ENCODE data around the gene CADPS2.

DNA sequence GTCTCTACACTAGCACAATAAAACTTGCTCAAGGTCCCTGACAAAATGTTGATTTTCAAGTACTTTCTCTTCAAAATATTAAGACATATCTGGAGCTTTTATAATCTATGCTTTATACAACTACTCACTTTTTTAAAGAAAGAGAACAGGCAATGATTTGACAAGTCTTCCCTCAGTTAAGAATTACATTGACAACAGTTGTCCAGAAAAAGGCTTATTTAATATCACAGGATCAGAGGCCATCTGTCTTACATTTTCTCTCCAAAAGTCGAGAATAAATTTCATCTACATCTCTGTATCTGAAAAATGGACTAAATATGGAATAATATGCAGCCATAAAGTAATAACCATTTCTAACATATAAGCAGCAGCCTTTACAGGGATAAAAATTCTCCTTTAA, 175.3 kb downstream of the CADPS2 start:
- TF ChIP-seq, protein P1, sequence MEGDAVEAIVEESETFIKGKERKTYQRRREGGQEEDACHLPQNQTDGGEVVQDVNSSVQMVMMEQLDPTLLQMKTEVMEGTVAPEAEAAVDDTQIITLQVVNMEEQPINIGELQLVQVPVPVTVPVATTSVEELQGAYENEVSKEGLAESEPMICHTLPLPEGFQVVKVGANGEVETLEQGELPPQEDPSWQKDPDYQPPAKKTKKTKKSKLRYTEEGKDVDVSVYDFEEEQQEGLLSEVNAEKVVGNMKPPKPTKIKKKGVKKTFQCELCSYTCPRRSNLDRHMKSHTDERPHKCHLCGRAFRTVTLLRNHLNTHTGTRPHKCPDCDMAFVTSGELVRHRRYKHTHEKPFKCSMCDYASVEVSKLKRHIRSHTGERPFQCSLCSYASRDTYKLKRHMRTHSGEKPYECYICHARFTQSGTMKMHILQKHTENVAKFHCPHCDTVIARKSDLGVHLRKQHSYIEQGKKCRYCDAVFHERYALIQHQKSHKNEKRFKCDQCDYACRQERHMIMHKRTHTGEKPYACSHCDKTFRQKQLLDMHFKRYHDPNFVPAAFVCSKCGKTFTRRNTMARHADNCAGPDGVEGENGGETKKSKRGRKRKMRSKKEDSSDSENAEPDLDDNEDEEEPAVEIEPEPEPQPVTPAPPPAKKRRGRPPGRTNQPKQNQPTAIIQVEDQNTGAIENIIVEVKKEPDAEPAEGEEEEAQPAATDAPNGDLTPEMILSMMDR (IDR thresholded peaks at IDR 0.05; ENCODE audit: insufficient read depth, low read depth, low read length) = no peak
- TF ChIP-seq EZH2 (IDR thresholded peaks at IDR 0.05; ENCODE audit: insufficient read depth, low read length) = no peak
